Small intestine (tissue), 7 donors: Measurements from ENCODE around the gene RET. TPM values are rescaled to one million over a fixed set of nuclear protein-coding genes. Genes with fewer than 3 reads are reported as not detected.

Source experiments
- DNase-seq, 2 donors: peaks; one replicate each; pipeline versions ENCODE4 v3.0.0 to v3.0.0-alpha.2; 2013
- FAIRE-seq: peaks from 2 replicates; lab custom pipeline; 2012; peaks lifted over from hg19 to GRCh38; lab: Jason Lieb, UNC
- H3K27ac ChIP-seq, 3 donors: one replicate each; pipeline ENCODE4 v1.5.1; 2013; ENCODE audit warnings: low read length in 2 of 3, mild to moderate bottlenecking in 2 of 3, control low read depth in 1 of 3, inconsistent platforms in 1 of 3, low read depth in 1 of 3, moderate library complexity in 1 of 3
- H3K27me3 ChIP-seq, 3 donors: one replicate each; pipeline ENCODE4 v1.6.1; 2013; ENCODE audit warnings: low read length in 3 of 3, inconsistent platforms in 1 of 3; ENCODE audit not compliant: control insufficient read depth in 3 of 3, insufficient read depth in 3 of 3
- H3K36me3 ChIP-seq, 3 donors: one replicate each; pipeline ENCODE4 v1.6.1; 2013; ENCODE audit warnings: low read length in 3 of 3, inconsistent platforms in 1 of 3, low read depth in 1 of 3, mild to moderate bottlenecking in 1 of 3, moderate library complexity in 1 of 3; ENCODE audit not compliant: control insufficient read depth in 3 of 3, insufficient read depth in 2 of 3
- H3K4me1 ChIP-seq, 3 donors: one replicate each; pipeline ENCODE4 v1.6.1; 2013; ENCODE audit warnings: low read length in 2 of 3, inconsistent platforms in 1 of 3, low read depth in 1 of 3, mild to moderate bottlenecking in 1 of 3, moderate library complexity in 1 of 3; ENCODE audit not compliant: control insufficient read depth in 3 of 3, insufficient read depth in 2 of 3
- H3K4me3 ChIP-seq, 3 donors: one replicate each; pipeline ENCODE4 v1.5.1; 2013; ENCODE audit warnings: low read length in 3 of 3, control low read depth in 1 of 3, inconsistent platforms in 1 of 3, low read depth in 1 of 3, mild to moderate bottlenecking in 1 of 3, moderate library complexity in 1 of 3
- H3K9me3 ChIP-seq, 2 donors: one replicate each; pipeline ENCODE4 v1.6.1; 2013; ENCODE audit warnings: low read depth in 1 of 2, low read length in 1 of 2; ENCODE audit not compliant: control insufficient read depth in 2 of 2, insufficient read depth in 1 of 2
- WGBS, 3 donors: extraction: QIAGEN DNeasy Blood & Tissue Kit; methylation state at CpG; one replicate each; pipeline ENCODE4 v1.1.7; 2013; 5-methylcytosine and 5-hydroxymethylcytosine counted together
- polyA plus RNA-seq, 4 donors: library from polyadenylated mRNA; stranded (reverse) in 3 of 4; unstranded in 1 of 4; fragments of 200-250 nt in 3 of 4; fragments of 120-200 nt in 1 of 4; gene quantifications; one replicate each; pipeline versions ENCODE4 v1.2.1 to v1.2.3, GENCODE V29; 2013
- donor health status: healthy with polysubstance abuse.
- donor health status: control.
- donor health status: control.
- donor health status: Bipolar disorder and iron deficiency.
- donor health status: healthy.

Gene RET
- polyA plus RNA-seq, 4 donors = 5.3 to 11.0 TPM; not detected in 2

- no peaks in the 10 kb centered on the region for H3K27me3 ChIP-seq
- FAIRE-seq (no peak), DNase-seq (no peak)
- WGBS, 3 donors = 59 to 81% (median 66%) methylated on average over 7 of the region's 7 CpGs
- H3K27ac ChIP-seq = no peak overlapping the region
- no peaks in the 10 kb centered on the region for H3K36me3 ChIP-seq
- no peaks in the 10 kb centered on the region for H3K9me3 ChIP-seq
- H3K4me1 ChIP-seq = no peaks in the 10 kb centered on the region
- H3K4me3 ChIP-seq = no peak overlapping the region
Measured at GRCh38 chr10:43057231-43057711, 19.6 kb upstream of the RET start.

- Histone ChIP-seq H3K4me1 (no peaks in the 10 kb centered on the region), H3K4me3 (no peak overlapping the region), H3K36me3 (no peaks in the 10 kb centered on the region), H3K27me3 (no peaks in the 10 kb centered on the region), H3K9me3 (no peaks in the 10 kb centered on the region), H3K27ac (no peak overlapping the region)
- no peak for DNase-seq
- FAIRE-seq = no peak
- 79 to 85% (median 79%) methylated on average over 9 of the region's 9 CpGs for WGBS, 3 donors
Measured at GRCh38 chr10:43057831-43058340, 19.0 kb upstream of the RET start.

DNA sequence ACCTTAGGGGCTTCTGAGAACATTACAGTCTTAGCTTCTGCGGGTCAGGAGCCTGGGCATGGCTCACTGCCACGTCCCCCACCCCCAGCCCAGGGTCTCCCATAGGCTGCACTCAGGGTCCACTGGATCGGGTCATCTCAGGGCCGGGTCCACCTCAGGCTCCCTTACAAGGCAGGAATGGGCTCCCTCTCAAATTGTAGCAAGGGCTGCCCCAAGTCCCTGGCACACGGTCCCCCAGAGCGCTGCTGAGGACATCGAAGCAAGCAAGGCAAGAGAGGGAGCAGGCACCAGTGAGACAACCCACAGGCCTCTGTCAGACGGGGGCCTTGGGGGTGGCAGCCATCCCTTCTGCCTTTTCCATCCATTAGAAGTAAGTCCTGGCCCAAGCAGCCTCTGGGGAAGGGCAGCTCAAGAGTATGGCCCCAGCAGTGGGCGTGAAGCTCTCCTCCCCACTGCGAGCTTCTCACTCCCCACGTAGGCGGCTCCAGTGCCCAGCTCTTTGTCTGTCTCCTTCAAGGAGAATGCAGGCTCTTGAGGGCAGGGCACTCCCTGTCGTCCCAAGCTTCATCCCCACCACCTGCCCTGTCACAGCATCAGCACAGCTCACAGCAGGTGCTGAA, 18.0 kb upstream of the RET start:
- Histone ChIP-seq H3K9me3 (no peaks in the 10 kb centered on the region), H3K4me1 (no peaks in the 10 kb centered on the region), H3K27ac (no peak overlapping the region), H3K36me3 (no peaks in the 10 kb centered on the region), H3K27me3 (no peaks in the 10 kb centered on the region), H3K4me3 (no peak overlapping the region)
- no peak for FAIRE-seq
- 81 to 84% (median 83%) methylated on average over 13 of the region's 13 CpGs for WGBS, 3 donors
- DNase-seq = no peak

DNA sequence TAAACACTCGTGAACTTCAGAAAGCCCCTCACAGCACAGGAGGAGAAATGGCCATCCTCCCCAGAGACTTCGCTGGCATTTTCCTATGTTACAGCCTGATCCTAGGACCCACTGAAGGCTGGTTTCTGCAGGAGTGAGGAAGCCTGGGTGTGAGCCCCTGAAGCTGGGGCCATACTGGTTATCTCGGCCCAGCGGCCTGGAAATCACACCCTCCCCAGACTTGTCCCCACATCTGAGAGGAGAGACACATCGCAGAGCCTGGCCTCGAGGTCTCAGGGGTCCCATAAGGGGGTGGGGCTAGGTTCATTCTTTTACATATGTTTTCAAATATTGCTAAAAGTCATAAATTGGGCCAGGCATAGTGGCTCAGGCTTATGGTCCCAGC, 17.5 kb upstream of the RET start:
- Histone ChIP-seq H3K4me1 (no peaks in the 10 kb centered on the region), H3K4me3 (no peak overlapping the region), H3K9me3 (no peaks in the 10 kb centered on the region), H3K36me3 (no peaks in the 10 kb centered on the region), H3K27ac (no peak overlapping the region), H3K27me3 (no peaks in the 10 kb centered on the region)
- WGBS, 3 donors = 67 to 70% (median 70%) methylated on average over 6 of the region's 6 CpGs
- FAIRE-seq (no peak), DNase-seq (no peak)

- FAIRE-seq (no peak), DNase-seq (no peak)
- Histone ChIP-seq H3K4me3 (no peak overlapping the region), H3K27ac (no peak overlapping the region), H3K4me1 (no peaks in the 10 kb centered on the region), H3K27me3 (no peaks in the 10 kb centered on the region), H3K36me3 (no peaks in the 10 kb centered on the region), H3K9me3 (no peaks in the 10 kb centered on the region)
- 8 to 42% (median 21%) methylated on average over 7 of the region's 7 CpGs for WGBS, 3 donors
Measured at GRCh38 chr10:43059828-43060227, 17.0 kb upstream of the RET start.

- 12 to 55% (median 33%) methylated on average over 6 of the region's 6 CpGs for WGBS, 3 donors
- Histone ChIP-seq H3K9me3 (no peaks in the 10 kb centered on the region), H3K27me3 (no peaks in the 10 kb centered on the region), H3K36me3 (no peaks in the 10 kb centered on the region), H3K27ac (no peak overlapping the region), H3K4me3 (no peak overlapping the region), H3K4me1 (no peaks in the 10 kb centered on the region)
- FAIRE-seq (no peak), DNase-seq (peak; percentile 31 to 73)
Measured at GRCh38 chr10:43060291-43060690, 16.6 kb upstream of the RET start.

DNA sequence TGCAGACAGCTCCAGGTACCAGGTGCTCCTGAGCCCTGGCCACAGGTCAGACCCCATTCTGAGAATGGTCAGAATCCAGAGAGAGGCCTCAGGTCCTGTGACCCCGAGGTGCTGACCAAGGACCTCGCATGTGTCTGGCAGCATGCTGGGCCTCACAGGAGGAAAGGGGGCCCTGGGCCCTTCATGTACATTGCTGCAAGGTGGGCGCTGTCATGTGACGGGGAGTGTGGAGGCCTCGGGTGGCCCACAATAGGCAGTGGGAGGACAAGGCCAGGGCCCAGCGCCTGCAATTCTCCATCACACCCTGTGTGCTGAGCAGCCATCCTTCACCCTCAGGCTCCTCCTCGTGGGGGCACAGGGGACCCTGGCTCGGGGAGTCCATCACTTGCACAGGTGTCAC, 15.5 kb upstream of the RET start:
- Histone ChIP-seq H3K27me3 (no peaks in the 10 kb centered on the region), H3K27ac (no peak overlapping the region), H3K4me3 (no peak overlapping the region), H3K9me3 (no peaks in the 10 kb centered on the region), H3K36me3 (no peaks in the 10 kb centered on the region), H3K4me1 (no peaks in the 10 kb centered on the region)
- no peak for FAIRE-seq
- 81 to 96% (median 87%) methylated on average over 8 of the region's 8 CpGs for WGBS, 3 donors
- DNase-seq = no peak

DNA sequence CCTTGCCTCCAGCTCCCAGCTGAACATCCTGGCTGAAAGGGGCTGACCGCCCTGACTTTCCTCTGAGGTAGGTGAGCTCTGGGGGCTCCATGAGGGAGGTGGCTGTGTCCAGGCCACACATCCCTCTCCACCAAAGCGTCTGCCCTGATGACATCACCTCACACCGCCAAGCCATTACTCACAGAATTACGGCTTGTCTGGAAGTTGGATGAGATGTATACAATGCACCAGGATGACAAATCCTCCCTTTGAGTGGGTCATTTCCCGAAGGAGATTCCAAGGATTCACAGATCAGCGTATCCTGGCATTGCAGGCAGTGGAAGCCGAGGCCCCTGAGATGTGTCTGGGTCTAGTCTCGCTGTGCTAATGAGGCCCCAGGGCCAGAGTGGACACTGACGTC, 15.1 kb upstream of the RET start:
- Histone ChIP-seq H3K9me3 (no peaks in the 10 kb centered on the region), H3K27ac (no peak overlapping the region), H3K4me3 (no peak overlapping the region), H3K36me3 (no peaks in the 10 kb centered on the region), H3K4me1 (no peaks in the 10 kb centered on the region), H3K27me3 (no peaks in the 10 kb centered on the region)
- 83 to 92% (median 85%) methylated on average over 9 of the region's 9 CpGs for WGBS, 3 donors
- no peak for FAIRE-seq
- no peak for DNase-seq
